GM19238 (cell line): ENCODE measurements around the gene GLCE.
"Not testable (repeated sequence)": the region's sequence is repeated elsewhere in the genome, so short reads cannot be mapped to it uniquely, and the experiment has no call there.

Experiments
- DNase-seq: peaks from one replicate; pipeline ENCODE4 v3.0.0; 2011; ENCODE audit warnings: low spot score; ENCODE audit not compliant: insufficient read length

The GLCE gene

DNA sequence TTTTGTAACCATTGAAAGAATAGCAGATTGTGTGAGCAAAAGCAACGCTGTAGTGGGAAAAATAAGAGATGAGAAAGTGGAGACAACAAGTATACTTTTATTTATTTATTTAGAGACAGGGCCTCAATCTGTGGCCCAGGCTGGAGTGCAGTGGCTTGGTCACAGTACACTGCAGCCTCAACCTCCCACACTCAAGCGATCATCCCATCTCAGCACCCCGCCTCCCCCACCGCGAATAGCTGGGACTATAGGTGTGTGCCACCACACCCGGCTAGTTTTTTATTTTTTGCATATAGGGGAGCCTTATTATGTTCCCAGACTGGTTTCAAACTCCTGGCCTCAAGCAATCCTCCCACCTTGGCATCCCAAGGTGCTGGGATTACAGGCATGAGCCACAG is 1.6 kb upstream of the GLCE start:
- no peak for DNase-seq

DNA sequence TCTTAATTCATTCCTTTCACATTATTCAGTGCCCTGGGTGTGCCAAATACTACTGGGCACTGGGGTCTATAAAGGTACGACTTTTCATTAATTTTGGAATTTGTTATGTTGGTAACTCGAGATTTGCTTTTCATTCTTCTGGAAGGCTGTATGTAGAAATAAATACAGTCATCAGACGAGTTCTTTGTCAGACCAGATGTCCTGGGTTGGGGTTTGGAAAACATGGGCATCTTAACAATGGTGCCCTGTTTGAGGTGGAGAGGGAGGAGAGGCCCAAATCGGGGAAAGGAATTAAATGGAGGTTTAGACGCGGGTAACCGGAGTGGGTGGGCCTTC is 662 bp upstream of the GLCE start:
- no peak for DNase-seq

DNA sequence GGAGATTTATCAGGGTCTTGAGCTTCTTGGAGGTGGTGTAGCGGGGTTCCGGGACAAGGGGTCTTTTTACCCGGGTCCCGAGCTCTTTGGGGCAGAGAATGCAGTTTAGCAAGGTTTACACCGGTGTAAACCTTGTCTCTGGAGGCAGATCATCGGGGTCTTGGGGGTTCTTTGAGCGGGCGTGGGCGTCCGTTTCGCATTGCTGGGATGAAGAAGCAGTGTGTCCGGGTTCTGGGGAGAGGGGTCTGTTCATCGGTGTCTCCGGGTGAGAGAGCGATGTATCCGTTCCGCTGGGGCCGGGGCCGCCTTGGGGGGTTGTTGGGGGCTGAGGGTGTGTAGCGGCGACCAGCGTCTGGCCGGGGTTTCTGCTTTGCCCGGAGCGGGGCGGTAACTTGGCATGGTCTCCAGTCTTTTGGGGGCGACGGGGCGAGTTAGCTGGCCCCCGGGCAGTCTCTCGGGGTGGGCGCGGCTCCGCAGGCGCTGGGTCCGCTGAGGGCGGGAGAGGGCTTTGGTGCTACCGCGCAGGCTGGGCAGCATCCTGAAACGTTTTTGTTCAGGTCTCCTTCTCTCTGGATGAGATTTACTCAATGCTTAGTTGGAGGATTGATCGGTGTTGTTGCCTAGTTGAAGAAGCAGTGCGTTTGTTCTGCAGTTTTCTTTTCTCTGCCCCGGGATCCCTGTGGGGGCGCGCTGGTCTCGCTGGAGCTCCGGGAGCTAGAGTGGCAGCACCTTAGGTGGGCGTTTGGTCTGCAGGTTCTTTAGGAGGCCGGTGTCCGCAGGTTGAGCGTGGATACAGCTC is 843 bp downstream of the GLCE start:
- peak; percentile 23 for DNase-seq

DNA sequence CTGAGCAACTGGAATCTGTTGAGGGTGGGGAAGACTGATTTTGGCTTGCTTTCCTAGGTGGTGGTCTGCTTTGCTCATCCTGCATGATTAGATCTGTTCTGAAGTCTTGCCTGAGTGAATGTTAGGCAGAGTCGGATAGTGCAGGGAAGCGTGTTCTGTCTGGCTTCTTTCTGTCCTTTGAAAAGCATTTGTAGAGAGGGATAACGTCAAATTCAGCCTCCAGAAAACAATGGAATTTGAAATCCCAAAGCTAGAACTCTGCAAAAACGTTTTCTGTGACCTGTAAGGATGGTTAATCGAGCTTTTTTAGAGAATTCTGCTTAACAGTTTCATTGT is 1.4 kb downstream of the GLCE start:
- DNase-seq, result no peak

DNA sequence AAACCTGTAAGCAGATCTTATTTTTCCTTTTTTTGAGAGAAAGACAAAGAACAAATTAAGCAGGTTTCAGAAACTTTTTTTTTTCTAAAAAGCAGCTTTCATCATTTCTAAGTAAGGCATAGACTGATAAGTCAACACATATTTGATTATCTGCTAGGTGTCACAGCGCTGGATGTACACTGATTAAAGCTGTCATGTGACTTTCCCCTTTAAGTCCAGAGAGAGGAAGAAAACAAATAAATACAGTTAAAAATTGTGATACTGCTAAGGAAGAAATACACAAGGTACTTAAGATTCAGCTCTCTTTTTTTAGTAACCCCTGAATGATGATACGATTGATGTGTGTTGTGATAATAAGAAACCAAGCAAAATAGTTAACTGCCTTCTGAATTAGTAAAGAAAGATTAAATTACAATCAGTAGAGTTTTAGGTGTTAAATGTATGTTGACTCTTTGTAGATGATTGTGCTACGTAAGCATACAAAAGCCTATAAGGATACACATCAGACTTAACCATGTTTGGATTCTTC is 2.8 kb downstream of the GLCE start:
- DNase-seq, result no peak

DNA sequence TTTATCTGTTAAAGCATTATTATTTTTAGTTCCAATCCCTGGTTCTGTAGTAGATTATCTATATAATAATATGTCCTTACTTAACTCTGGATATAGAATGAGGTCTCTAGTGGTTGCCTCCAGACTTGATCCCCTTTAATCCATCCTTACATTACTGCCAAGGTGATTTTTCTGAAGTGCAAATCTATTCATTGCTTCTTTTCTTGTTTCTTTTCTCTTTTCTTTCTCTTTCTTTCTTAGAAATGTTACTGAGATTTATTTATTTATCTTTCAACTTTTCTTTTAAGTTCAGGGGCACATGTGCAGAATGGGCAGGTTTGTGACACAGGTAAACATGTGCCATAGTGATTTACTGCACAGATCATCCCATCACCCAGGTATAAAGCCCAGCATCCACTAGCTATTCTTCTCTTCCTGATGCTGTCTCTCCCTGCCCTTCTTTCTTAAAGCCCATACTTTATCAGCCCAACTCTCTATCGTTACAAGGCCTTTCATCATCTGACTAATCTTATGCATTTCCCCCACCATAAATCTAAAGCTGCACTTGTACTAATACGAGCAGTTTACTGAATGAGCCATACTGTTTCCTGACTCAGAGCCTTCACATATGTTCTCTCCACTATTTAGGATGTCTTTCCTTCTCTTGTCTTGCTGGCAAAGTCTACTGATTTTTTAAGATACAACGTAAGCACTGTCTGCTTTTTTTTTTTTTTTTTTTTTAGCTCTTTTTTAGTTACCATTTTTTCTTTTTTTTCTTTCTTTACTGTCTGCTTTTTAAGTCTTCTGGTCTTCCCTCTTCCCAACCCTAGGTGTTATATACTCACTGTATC is 4.6 kb downstream of the GLCE start:
- DNase-seq, result no peak

DNA sequence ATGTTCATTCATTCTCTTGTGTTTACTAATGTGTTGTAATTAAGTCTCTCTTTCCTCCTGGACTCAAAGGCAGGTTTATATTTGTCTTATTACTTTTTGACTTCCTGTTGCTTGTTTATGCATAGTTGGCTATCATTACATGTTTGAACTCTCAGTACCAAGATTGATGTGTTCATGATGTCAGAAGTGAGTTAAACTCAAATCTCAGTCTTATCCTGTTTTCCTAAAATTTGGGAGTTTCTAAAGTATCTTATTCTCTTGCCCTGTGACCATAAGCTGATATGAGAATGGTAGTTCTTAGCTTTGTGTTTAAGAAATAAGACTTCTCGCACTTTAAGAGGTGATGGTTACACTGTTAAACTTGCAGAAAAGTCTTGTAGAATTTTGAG is 5.2 kb downstream of the GLCE start:
- DNase-seq, result no peak

DNA sequence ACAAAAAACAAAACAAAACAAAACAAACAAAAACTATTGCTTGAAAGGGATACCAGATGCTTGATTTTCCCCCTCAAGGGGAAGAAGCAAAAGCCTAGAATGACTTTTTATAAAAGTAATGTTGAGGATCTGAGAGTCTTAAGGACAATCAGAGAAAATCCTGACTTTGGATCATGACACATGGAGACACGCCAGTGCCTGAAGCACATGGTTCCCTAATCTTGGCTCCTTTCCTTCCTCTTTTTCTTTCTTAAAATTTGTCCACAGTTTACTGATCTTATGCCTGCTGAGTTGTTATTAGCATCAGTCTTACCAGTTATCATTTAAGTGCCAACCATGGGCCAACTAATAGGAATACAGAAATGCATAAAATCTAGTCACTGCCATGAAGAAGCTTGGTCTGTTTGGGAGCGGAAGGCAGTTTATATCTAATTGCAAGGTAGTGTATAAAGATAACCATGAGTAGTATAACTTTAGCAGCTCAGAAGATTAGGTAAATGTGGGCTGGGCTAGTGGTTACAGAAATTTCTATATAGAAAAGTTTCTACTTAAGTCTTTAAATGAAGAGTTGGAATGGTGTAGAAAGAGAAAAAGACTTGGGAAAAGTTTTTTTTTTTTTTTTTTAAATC is 6.9 kb downstream of the GLCE start:
- DNase-seq, result no peak

DNA sequence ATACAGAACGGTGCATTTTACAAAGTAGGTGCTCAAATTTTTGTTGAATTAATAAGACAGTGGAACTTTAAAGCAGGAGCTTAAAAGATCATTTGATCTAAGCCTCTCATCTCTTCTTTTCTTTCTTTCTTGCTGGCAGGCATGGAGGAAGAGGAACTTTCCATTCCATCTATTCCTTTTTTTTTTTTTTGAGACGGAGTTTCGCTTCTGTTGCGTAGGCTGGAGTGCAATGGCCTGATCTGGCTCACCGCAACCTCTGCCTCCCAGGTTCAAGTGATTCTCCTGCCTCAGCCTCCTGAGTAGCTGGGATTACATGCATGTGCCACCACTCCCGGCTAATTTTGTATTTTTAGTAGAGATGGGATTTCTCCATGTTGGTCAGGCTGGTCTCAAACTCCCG is 7.9 kb downstream of the GLCE start:
- not testable (repeated sequence) for DNase-seq

DNA sequence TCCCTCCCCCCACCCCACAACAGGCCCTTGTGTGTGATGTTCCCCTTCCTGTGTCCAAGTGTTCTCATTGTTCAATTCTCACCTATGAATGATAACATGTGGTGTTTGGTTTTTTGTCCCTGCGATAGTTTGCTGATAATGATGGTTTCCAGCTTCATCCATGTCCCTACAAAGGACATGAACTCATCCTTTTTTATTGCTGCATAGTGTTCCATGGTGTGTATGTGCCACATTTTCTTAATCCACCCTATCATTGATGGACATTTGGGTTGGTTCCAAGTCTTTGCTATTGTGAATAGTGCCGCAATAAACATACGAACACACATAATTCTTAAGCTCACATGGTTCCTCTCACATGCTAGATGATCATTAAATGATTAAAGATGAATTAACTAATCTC is 9.1 kb downstream of the GLCE start:
- DNase-seq, result not testable (repeated sequence)

DNA sequence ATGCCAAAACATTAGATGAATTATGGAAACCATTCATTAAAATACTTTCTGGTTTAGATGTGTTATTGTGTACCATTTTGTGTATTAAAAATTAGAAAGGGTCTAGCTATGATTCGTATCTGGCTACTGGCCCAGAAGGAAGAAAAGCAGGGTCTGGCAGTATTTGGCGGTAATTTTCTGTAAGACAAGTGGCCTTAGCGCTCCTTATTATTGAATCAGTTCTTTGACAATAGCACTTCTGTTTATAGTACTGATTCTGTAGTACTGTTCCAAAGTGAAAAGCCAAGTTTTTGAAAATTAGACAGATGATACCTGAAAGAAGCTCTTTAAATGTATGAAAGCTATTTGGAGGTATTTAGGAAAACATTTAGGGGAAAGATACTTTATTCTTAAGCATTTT is 10.2 kb downstream of the GLCE start:
- DNase-seq, result no peak

DNA sequence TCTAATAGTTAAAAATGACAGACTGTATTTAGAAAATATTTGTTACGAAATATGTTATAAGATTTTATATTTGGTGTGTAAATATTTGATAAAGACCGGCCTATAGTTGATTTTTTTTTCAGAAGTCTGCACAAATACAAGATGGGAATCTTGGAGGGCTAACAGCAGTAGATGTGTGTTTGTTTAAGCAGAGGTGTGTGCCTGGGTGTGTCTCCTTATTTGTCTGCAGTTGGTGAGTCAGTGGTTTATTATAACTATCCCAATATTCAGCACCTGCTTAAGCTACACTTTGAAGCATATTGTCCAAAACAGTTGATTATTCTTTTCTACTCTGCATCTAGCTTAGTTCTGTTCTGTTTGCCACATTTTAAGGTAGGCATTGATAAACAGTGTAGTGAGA is 12.4 kb downstream of the GLCE start:
- no peak for DNase-seq

DNA sequence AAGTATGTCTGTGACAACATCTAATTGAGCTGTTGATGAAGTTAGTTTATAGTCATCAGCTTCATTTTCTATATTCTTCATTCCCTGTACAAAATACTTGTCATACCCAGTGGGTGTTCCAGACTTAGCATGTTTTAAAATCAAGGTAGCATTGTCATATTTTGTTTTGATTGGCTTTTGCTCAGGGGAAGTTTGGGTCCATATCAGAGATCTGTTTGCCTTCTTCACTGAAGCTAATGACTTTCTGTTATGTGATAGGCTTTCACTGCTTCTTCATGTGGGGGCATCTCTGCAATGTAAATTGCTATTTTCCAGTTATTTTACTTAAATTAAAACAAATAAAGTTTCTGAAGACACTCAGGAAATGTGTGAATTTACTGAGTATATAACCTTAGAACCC is 15.1 kb downstream of the GLCE start:
- DNase-seq, result no peak

DNA sequence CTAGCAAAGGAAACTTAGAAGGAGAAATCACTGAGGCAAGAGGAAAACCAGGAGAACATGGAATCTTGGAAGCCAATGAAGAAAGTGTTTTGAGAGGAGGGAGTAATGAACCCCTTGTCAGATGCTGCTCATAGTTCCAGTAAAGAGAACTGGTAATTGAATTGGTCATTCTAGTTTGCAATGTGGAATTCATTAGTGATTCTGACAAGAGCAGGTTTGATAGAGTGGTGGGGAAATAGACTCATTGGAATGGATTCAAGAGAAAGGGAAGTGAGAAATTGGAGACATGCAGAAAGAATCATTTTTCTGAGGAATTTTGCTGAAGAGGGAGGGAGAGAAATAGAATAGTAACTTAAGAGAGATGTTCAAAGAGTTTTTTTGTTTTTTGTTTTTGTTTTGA is 21.0 kb downstream of the GLCE start:
- no peak for DNase-seq

DNA sequence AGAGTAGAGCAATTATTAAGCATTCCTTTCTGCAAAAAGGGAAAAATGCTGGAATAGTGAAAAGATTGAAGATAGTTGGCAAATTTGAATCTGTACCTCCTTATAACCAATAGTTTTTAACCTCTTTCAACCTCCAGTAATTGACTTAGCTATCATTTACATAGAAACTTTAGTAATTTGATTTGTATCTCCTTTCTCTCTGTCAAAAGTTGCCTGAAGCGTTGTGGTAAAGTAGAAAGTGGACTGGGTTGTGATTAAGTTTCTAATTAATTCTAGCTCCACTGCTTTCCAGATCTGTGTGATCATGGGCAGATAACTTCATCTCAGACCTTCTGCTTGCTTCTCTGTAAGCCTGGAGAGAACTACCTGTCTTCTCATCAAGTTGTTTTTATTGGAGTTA is 24.8 kb downstream of the GLCE start:
- no peak for DNase-seq

DNA sequence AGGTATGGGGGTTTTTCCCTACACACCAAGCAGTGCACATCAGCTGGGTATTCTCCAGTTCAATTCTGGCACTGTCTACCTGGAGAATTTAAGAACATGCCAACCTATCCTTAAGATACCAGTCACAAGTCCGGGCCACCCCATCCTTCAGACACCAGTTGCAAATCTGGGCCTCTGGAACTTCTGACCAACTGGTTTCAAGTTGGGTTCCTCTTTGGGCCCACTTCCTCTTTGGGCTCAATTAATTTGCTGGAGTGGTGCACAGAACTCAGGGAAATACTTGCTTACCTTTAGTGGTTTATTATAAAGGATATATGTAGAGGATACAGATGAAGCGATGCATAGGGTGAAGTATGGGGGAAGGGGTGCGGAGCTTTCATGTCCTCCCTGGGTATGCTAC is 25.3 kb downstream of the GLCE start:
- DNase-seq, result no peak

DNA sequence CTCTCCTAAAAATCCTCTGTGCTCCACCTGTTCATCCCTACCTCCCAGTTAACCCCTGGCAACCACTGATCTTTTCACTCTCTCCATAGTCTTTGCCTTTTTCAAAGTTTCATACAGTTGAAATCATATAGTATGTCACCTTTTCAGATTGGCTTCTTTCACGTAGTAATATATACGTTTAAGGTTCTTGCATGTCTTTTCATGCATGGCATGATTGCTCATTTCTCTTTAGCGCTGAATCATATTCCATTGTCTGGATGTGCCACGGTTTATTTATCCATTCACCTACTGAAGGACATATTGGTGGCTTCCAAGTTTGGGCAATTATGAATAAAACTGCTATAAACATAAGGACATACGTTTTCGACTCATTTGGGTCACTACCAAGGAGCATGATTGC is 28.7 kb downstream of the GLCE start:
- DNase-seq, result no peak

DNA sequence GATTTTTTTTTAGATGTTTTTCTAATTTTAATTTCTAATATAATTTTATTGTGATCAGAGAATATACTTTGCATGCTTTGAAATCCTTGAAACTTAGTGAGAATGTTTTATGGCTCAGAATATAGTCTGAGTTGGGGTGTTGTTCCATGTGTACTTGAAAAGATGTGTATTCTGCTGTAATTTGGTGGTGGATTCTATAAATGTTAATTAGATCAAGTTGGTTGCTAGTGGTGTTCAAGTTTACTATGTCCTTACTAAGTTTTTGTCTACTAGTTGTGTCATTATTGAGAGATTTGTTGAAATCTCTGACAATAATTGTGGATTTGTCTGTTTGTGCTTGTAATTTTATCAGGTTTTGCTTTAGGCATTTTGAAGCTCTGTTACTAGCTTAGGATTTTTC is 29.7 kb downstream of the GLCE start:
- no peak for DNase-seq

DNA sequence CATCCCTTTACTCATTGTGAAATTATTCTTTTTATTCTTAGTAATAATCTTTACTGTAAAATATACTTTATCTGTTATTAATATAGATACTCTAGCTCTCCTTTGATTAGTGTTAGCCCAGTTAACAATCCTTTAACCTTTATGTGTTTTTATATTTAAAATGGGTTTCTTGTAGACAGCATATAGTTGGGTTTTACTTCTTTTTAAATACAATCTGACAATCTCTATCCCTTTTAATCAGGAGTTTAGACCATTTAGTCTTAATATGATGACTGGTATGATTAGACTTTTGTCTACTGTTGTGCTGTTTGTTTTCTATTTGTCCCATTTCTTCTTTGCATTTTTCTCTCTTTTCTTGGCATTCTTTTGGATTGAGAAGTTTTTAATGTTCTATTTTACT is 30.1 kb downstream of the GLCE start:
- DNase-seq, result no peak

DNA sequence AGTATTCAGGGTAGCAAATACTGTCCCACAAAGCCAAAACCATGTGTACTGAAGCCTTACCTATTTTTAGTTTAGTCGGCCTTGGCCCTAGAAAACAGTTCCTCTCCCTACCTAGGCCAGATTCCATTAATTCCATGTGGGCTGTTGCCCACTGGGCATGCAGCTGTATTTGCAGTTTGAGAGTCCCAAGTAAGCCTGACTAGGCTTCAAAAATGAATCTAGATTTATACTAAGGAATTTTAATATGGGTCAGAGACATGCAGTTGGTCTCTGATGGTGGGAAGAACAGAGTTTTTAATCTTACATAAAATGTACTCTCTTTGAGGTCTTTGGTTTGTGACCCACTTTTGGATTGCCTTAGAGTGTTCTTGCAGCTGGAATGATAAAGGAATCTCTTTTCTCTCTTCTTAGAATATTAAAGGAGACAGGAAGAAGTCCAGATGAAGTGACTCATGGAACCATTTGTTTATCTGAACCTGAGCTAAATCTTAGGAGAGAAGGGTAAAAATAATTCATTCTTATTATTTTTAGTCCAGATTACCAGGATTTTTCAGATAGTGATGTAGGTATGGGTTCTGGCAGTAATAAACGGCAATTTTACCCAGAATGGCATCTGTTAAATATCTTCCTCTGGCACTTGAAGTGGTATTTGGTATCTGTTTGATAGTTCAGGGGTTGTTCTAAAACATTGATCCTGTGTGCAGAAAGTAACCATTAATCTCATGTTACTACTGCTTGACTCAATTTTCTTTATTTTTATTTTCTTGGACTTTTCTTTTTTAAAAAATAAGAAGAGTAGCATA is 33.8 kb downstream of the GLCE start:
- DNase-seq, result no peak

DNA sequence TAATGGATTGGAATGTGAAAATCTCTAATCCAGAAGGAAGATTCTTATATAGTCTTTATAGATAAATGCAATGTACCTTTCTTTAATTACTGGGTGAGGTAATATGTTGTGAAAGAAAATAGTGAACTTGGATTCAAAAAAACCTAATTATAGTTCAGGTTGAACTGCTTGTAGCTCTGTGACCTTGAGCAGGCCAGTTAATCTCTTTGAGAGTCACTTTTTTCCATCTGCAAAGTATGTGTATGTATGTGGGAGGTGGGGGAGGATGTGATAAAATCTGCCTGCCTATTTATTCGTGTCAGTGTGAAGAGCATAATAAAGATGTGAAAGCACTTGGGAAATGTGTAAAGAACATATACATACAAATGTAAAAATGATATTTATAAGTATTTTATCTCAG is 34.4 kb downstream of the GLCE start:
- DNase-seq, result no peak
